Gastrocnemius medialis (tissue), 4 donors: ENCODE data around the gene DAB2IP.

Experiments used
- CTCF ChIP-seq, 5 experiments: fragments of 450-650 bp in 3 of 5; fragments of 200-600 bp in 2 of 5; sonication (generic) in 2 of 5; IDR thresholded peaks in 4 of 5; conservative IDR thresholded peaks in 1 of 5; 1 replicate in 4 of 5; 2 replicates in 1 of 5; pipeline ENCODE4 v1.5.1; 2016 to 2019; ENCODE audit warnings: antibody characterized with exemption in 5 of 5, mild to moderate bottlenecking in 3 of 5, moderate library complexity in 3 of 5
- POLR2A ChIP-seq, 2 donors: fragments of 450-650 bp; IDR thresholded peaks; one replicate each; pipeline ENCODE4 v1.6.1; 2017; ENCODE audit warnings: antibody characterized with exemption in 2 of 2, mild to moderate bottlenecking in 2 of 2, moderate library complexity in 2 of 2

DNA sequence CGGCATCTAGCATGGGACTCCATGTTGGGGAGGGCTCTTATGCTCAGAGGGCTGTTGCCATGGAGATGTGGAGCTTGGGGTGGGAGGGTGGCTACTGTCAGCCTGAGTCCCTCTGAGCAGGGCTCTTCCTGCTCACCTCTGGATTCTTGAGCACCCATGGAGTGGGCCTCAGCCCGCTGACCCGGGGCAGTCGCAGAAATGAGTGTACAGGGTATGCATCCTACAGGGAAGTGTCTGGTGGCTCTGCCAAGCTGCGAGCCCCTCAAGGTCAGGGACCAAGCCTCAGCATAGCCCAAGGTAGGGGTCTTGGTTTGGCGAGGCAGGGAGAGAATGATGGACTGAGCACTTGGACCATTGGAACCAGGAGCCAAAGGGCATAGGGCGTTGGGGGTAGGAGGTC, 104.1 kb downstream of the DAB2IP start:
- TF ChIP-seq CTCF (IDR thresholded peaks at IDR 0.05 in 4 of 5, conservative IDR thresholded peaks at IDR 0.05 in 1 of 5) (no peak), POLR2A (IDR thresholded peaks at IDR 0.05) (no peak)
